Loucy (cell line): Measurements from ENCODE around the gene CAPZA1.
A peak's percentile ranks its signal among the peaks of the same experiment; 100 is the strongest.

ENCODE experiments used
- H2AFZ ChIP-seq: fragments of 200-600 bp; sonication (generic); 2 replicates; pipeline ENCODE4 v1.6.0; 2016; ENCODE audit warnings: antibody characterized with exemption, mild to moderate bottlenecking, low read length, moderate library complexity
- H3F3A ChIP-seq: fragments of 200-600 bp; 2 replicates; pipeline ENCODE4 v1.6.0; 2016; ENCODE audit warnings: antibody characterized with exemption, low read depth, mild to moderate bottlenecking
- H3K27me3 ChIP-seq: fragments of 200-600 bp; sonication (generic); 2 replicates; pipeline ENCODE4 v1.6.1; 2014; ENCODE audit warnings: low read length, mild to moderate bottlenecking; ENCODE audit not compliant: insufficient read depth, poor library complexity, severe bottlenecking
- H3K36me3 ChIP-seq: fragments of 200-600 bp; sonication (generic); 2 replicates; pipeline ENCODE4 v1.6.1; 2016; ENCODE audit warnings: low read length; ENCODE audit not compliant: insufficient read depth
- H3K4me1 ChIP-seq: fragments of 200-600 bp; sonication (generic); 2 replicates; pipeline ENCODE4 v1.5.1; 2014; ENCODE audit warnings: low read length, mild to moderate bottlenecking; ENCODE audit not compliant: insufficient read depth, poor library complexity, severe bottlenecking
- H3K4me2 ChIP-seq: fragments of 200-600 bp; sonication (generic); 2 replicates; pipeline ENCODE4 v1.6.0; 2014; ENCODE audit warnings: antibody characterized with exemption, low read length, low read depth, mild to moderate bottlenecking; ENCODE audit not compliant: poor library complexity, severe bottlenecking
- H3K4me3 ChIP-seq: fragments of 200-600 bp; sonication (generic); 2 replicates; pipeline ENCODE4 v1.5.1; 2014; ENCODE audit warnings: low read length, mild to moderate bottlenecking, mixed read lengths; ENCODE audit not compliant: poor library complexity, severe bottlenecking
- H3K79me2 ChIP-seq: fragments of 200-600 bp; sonication (generic); 2 replicates; pipeline ENCODE4 v1.6.1; 2014; ENCODE audit warnings: low read length; ENCODE audit not compliant: insufficient read depth
- H3K9ac ChIP-seq: fragments of 200-600 bp; sonication (generic); 2 replicates; pipeline ENCODE4 v1.6.0; 2014; ENCODE audit warnings: mild to moderate bottlenecking, low read depth, low read length, moderate library complexity; ENCODE audit not compliant: poor library complexity, severe bottlenecking
- H3K9me2 ChIP-seq: fragments of 200-600 bp; sonication (generic); replicated peaks from 2 replicates; pipeline ENCODE4 v1.6.1; 2016; ENCODE audit warnings: low read depth, low read length, mixed read lengths
- H3K9me3 ChIP-seq: fragments of 200-600 bp; sonication (generic); 2 replicates; pipeline ENCODE4 v1.6.1; 2014; ENCODE audit warnings: mild to moderate bottlenecking, antibody characterized with exemption, low read length, low read depth; ENCODE audit not compliant: insufficient read depth
- H4K20me1 ChIP-seq: fragments of 200-600 bp; sonication (generic); 2 replicates; pipeline ENCODE4 v1.6.0; 2014; ENCODE audit warnings: antibody characterized with exemption, low read length, mild to moderate bottlenecking; ENCODE audit not compliant: insufficient read depth, poor library complexity, severe bottlenecking
- CTCF ChIP-seq: fragments of 200-600 bp; sonication (generic); conservative IDR thresholded peaks from 2 replicates; pipeline ENCODE4 v1.5.1; 2014; ENCODE audit warnings: mild to moderate bottlenecking, antibody characterized with exemption, low read length
- EZH2phosphoT487 ChIP-seq: fragments of 200-600 bp; IDR thresholded peaks from 2 replicates; pipeline ENCODE4 v1.6.1; 2018; ENCODE audit warnings: antibody characterized with exemption, mild to moderate bottlenecking, moderate library complexity, borderline replicate concordance

CAPZA1 gene

DNA sequence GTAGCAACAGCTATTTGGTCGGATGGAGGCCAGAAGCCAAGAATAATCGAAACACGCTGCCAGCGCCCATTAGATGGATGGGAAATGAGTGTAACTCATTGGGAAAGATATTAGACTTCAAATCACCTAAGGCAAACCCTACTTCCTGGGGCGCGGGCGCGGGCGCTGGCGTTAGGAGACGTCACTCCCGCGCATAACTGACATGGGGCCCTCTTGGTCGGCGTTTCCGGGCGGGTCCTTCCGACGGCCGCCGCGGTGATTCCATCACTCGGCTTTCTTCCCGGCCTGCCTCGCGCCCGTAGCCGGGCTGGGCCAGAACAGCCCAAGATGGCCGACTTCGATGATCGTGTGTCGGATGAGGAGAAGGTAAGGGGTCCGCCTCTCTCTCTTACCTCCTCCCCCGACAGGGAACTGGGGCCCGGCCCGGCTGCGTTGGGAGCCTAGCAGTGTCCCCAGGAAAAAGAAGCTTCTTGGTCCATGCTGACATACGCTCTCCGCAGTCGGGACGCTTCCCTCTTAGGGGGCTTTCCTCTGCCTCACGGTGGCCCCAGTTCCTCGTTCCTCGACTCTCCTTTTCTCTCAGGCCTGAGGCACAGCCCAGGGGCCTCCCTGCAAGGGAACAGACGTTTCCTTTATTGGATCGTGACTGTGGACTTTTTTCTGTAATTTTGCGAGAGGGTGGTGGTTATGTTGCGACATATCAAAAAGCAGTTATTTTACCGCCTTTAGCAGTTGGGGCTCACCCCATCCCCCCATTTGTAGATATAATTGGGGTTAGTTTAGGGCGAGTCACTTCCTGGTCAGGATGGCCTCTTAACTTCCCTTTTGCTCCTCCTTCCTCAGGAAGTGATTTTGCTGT, at the start of gene CAPZA1:
TSS of gene CAPZA1 (plus strand) at position 315 of the 859 bp plus-strand sequence. CDS start at position 328, 13 bp downstream.
- Histone ChIP-seq H3K9me2 (no peaks in the 10 kb centered on the region), H3K36me3 (no peaks in the 10 kb centered on the region), H3K9me3 (no peaks in the 10 kb centered on the region), H3F3A (no peaks in the 10 kb centered on the region), H3K27me3 (peaks cover 8% of the 10 kb centered on the region), H4K20me1 (peaks cover 35% of the 10 kb centered on the region), H2AFZ (peak within 1 kb of the TSS; percentile 69), H3K9ac (peak within 1 kb of the TSS; percentile 100), H3K4me1 (peaks cover 26% of the 10 kb centered on the region), H3K79me2 (peaks cover 90% of the 10 kb centered on the region), H3K4me2 (peak within 1 kb of the TSS; percentile 99), H3K4me3 (peak within 1 kb of the TSS; percentile 99)
- TF ChIP-seq EZH2phosphoT487 (no peak), CTCF (no peak)

DNA sequence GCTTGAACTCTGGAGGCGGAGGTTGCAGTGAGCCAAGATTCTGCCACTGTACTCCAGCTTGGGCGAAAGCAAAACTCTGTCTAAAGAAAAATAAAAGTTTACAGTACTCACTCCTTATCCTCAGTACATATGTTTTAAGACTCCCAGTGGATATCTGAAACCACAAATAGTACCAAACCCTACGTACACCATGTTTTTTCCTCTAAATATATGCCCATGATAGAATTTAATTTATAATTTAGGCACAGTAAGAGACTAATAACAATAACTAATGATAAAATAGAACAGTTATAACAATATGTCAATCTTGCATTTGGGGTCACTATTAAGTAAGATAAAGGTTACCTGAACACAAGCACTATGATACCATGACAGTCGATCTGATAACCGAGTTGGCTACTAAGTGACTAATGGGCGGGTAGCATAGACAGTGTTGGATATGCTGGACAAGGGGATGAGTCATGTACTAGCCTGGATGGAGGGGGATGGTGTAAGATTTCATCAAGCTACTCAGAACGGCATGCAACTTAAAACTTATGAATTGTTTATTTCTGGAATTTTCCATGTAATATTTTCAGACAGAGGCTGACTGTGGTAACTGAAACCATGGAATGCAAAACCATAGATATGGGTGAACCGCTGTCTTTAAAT, 44.4 kb upstream of the CAPZA1 start:
- Histone ChIP-seq H3K27me3 (no peaks in the 10 kb centered on the region), H3F3A (no peaks in the 10 kb centered on the region), H3K9me3 (no peaks in the 10 kb centered on the region), H3K79me2 (no peaks in the 10 kb centered on the region), H2AFZ (no peak overlapping the region), H3K9me2 (no peaks in the 10 kb centered on the region), H4K20me1 (no peaks in the 10 kb centered on the region), H3K9ac (no peak overlapping the region), H3K4me1 (no peaks in the 10 kb centered on the region), H3K4me2 (no peak overlapping the region), H3K4me3 (no peak overlapping the region), H3K36me3 (no peaks in the 10 kb centered on the region)
- TF ChIP-seq CTCF (no peak), EZH2phosphoT487 (no peak)

DNA sequence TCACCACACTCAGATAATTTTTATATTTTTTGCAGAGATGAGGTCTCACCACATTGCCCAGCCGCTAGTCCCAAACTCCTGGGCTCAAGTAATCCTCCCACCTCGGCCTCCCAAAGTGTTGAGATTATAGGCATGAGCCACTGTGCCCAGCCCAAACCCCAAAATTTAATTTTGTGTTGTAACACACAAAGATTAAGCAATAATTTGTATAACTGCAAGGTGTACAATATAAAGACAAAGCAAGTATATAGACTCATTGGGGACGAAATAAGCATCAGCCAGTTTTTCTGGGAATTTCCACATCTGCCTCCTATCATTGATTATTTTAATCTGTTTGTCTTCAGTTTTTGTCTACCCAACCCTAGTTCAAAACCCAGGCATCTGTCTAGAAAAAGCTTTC, 43.4 kb upstream of the CAPZA1 start:
- TF ChIP-seq CTCF (no peak), EZH2phosphoT487 (no peak)
- no peak overlapping the region for H2AFZ ChIP-seq
- H3K4me3 ChIP-seq: no peak overlapping the region
- H3K9me2 ChIP-seq: no peaks in the 10 kb centered on the region
- H3K79me2 ChIP-seq: no peaks in the 10 kb centered on the region
- H3K27me3 ChIP-seq: no peaks in the 10 kb centered on the region
- no peaks in the 10 kb centered on the region for H3K9me3 ChIP-seq
- H3K36me3 ChIP-seq: no peaks in the 10 kb centered on the region
- no peak overlapping the region for H3K4me2 ChIP-seq
- no peaks in the 10 kb centered on the region for H3K4me1 ChIP-seq
- no peaks in the 10 kb centered on the region for H3F3A ChIP-seq
- no peak overlapping the region for H3K9ac ChIP-seq
- no peaks in the 10 kb centered on the region for H4K20me1 ChIP-seq
